SK-N-SH (cell line): ENCODE data around the gene HDAC7. TPM values are rescaled to one million over a fixed set of nuclear protein-coding genes. Genes with fewer than 3 reads are reported as not detected.

ENCODE experiments used
- CTCF ChIA-PET: fragments of 300-600, 350-600 bp; formaldehyde crosslinking; extraction: SDS; loops from one replicate; lab custom pipeline; 2021; lab: Yijun Ruan, JAX
- POLR2A ChIA-PET: fragments of 350-600 bp; sonication (Branson Sonifier 250); formaldehyde crosslinking; extraction: SDS; loops from one replicate; lab custom pipeline; 2020; ENCODE audit warnings: antibody characterized with exemption, inconsistent platforms; lab: Yijun Ruan, JAX
- DNase-seq: peaks from one replicate; pipeline ENCODE4 v3.0.0; 2012
- H2AFZ ChIP-seq: fragments of 200-600 bp; sonication (generic); 2 replicates; pipeline ENCODE4 v1.8.1; 2016; ENCODE audit warnings: antibody characterized with exemption, mild to moderate bottlenecking, low read depth
- H3F3A ChIP-seq: fragments of 200-600 bp; sonication (generic); replicated peaks from 2 replicates; pipeline ENCODE3; 2016; ENCODE audit warnings: antibody characterized with exemption, mild to moderate bottlenecking; ENCODE audit not compliant: insufficient read depth
- H3K27ac ChIP-seq, 2 experiments: fragments of 200-500 bp in 1 of 2; fragments of 200-600 bp in 1 of 2; sonication (Bioruptor generic) in 1 of 2; sonication (generic), shearing (Covaris generic) in 1 of 2; 2 replicates each; pipeline versions ENCODE4 v1.5.1 to v1.6.1; 2014 to 2016; ENCODE audit warnings: low read depth in 2 of 2, inconsistent platforms in 1 of 2, low read length in 1 of 2, mild to moderate bottlenecking in 1 of 2, mixed read lengths in 1 of 2
- H3K27me3 ChIP-seq: fragments of 200-600 bp; sonication (generic), shearing (Covaris generic); 2 replicates; pipeline ENCODE4 v1.6.1; 2016; ENCODE audit warnings: mixed run types; ENCODE audit not compliant: insufficient read depth
- H3K36me3 ChIP-seq, 2 experiments: fragments of 200-500 bp in 1 of 2; fragments of 200-600 bp in 1 of 2; sonication (Bioruptor generic) in 1 of 2; sonication (generic) in 1 of 2; replicated peaks in 1 of 2; 2 replicates each; pipeline versions ENCODE3 to v1.5.1; 2014 to 2016; ENCODE audit warnings: low read length in 1 of 2, mild to moderate bottlenecking in 1 of 2; ENCODE audit not compliant: insufficient read depth in 2 of 2, control insufficient read depth in 1 of 2
- H3K4me1 ChIP-seq, 2 experiments: fragments of 200-500 bp in 1 of 2; fragments of 200-600 bp in 1 of 2; sonication (Bioruptor generic) in 1 of 2; sonication (generic), shearing (Covaris generic) in 1 of 2; 2 replicates each; pipeline versions ENCODE4 v1.5.1 to v1.6.1; 2014 to 2016; ENCODE audit warnings: low read depth in 1 of 2, low read length in 1 of 2, mixed run types in 1 of 2; ENCODE audit not compliant: insufficient read depth in 2 of 2, control insufficient read depth in 1 of 2
- H3K4me2 ChIP-seq: fragments of 200-600 bp; sonication (generic), shearing (Covaris generic); 2 replicates; pipeline ENCODE4 v1.6.1; 2017; ENCODE audit warnings: mixed run types
- H3K4me3 ChIP-seq, 2 experiments: fragments of 200-500 bp in 1 of 2; fragments of 200-600 bp in 1 of 2; sonication (Bioruptor generic) in 1 of 2; sonication (generic), shearing (Covaris generic) in 1 of 2; 2 replicates each; pipeline versions ENCODE4 v1.5.1 to v1.8.1; 2014 to 2016; ENCODE audit warnings: low read depth in 2 of 2, inconsistent platforms in 1 of 2, low read length in 1 of 2, mild to moderate bottlenecking in 1 of 2, mixed read lengths in 1 of 2, moderate library complexity in 1 of 2
- H3K79me2 ChIP-seq: fragments of 200-600 bp; sonication (generic); 2 replicates; pipeline ENCODE4 v1.8.1; 2017; ENCODE audit warnings: mild to moderate bottlenecking; ENCODE audit not compliant: insufficient read depth
- H3K9ac ChIP-seq: fragments of 200-600 bp; sonication (generic); 2 replicates; pipeline ENCODE4 v1.6.1; 2017; ENCODE audit warnings: mixed run types
- H3K9me2 ChIP-seq: fragments of 200-600 bp; sonication (generic); 2 replicates; pipeline ENCODE4 v1.6.1; 2017; ENCODE audit warnings: mixed run types
- H3K9me3 ChIP-seq: fragments of 200-600 bp; sonication (generic); 2 replicates; pipeline ENCODE4 v1.6.1; 2017; ENCODE audit warnings: mixed run types, mild to moderate bottlenecking, moderate library complexity
- H4K20me1 ChIP-seq: fragments of 200-600 bp; sonication (generic); 2 replicates; pipeline ENCODE4 v1.6.1; 2017; ENCODE audit warnings: mild to moderate bottlenecking, mixed run types; ENCODE audit not compliant: insufficient read depth
- CHD2 ChIP-seq: fragments of 150-350 bp; IDR thresholded peaks from 2 replicates; pipeline ENCODE4 v1.6.1; 2018; ENCODE audit warnings: low read length; ENCODE audit not compliant: partially characterized antibody
- CTCF ChIP-seq: fragments of 200-600 bp; sonication (generic); IDR thresholded peaks from 2 replicates; pipeline ENCODE4 v1.6.1; 2017; ENCODE audit warnings: antibody characterized with exemption, mild to moderate bottlenecking, moderate library complexity
- EZH2phosphoT487 ChIP-seq: fragments of 200-600 bp; sonication (generic); IDR thresholded peaks from 2 replicates; pipeline ENCODE4 v1.6.1; 2017; ENCODE audit warnings: low read depth, mixed run types, mild to moderate bottlenecking, antibody characterized with exemption, moderate library complexity, borderline replicate concordance
- FOSL2 ChIP-seq: IDR thresholded peaks from 2 replicates; pipeline ENCODE4 v1.4.0; 2012; ENCODE audit warnings: low read depth, mild to moderate bottlenecking, moderate library complexity, borderline replicate concordance
- FOXJ3 ChIP-seq: sonication (generic); formaldehyde crosslinking; IDR thresholded peaks from 2 replicates; pipeline ENCODE4 v1.5.1; 2020; ENCODE audit warnings: mild to moderate bottlenecking, missing genetic modification reagents
- IRF3 ChIP-seq: fragments of 150-350 bp; IDR thresholded peaks from 2 replicates; pipeline ENCODE4 v1.6.1; 2016; ENCODE audit warnings: mild to moderate bottlenecking, low read depth, low read length
- JUND ChIP-seq: IDR thresholded peaks from 2 replicates; pipeline ENCODE4 v1.4.0; 2012
- MAX ChIP-seq: IDR thresholded peaks from 2 replicates; pipeline ENCODE4 v1.4.0; 2012; ENCODE audit warnings: low read depth
- MEF2A ChIP-seq: IDR thresholded peaks from 2 replicates; pipeline ENCODE4 v1.4.0; 2012; ENCODE audit warnings: low read depth, borderline replicate concordance
- NFIC ChIP-seq: IDR thresholded peaks from 2 replicates; pipeline ENCODE4 v1.4.0; 2012; ENCODE audit warnings: borderline replicate concordance
- PBX3 ChIP-seq: IDR thresholded peaks from 2 replicates; pipeline ENCODE4; 2012
- RFX5 ChIP-seq: IDR thresholded peaks from 2 replicates; pipeline ENCODE4 v1.6.1; 2012; ENCODE audit warnings: mild to moderate bottlenecking, improper control_type of control experiment, low read length
- RXRA ChIP-seq: IDR thresholded peaks from 2 replicates; pipeline ENCODE4 v1.4.0; 2012; ENCODE audit warnings: low read depth, mild to moderate bottlenecking, borderline replicate concordance
- SIN3A ChIP-seq: IDR thresholded peaks from 2 replicates; pipeline ENCODE4 v1.6.1; 2012; ENCODE audit warnings: low read depth, mild to moderate bottlenecking, low read length, moderate library complexity, borderline replicate concordance
- SMC3 ChIP-seq: IDR thresholded peaks from 2 replicates; pipeline ENCODE4 v1.6.1; 2012; ENCODE audit warnings: low read depth, low read length, improper control_type of control experiment
- TAF1 ChIP-seq: IDR thresholded peaks from 2 replicates; pipeline ENCODE4 v1.6.1; 2012; ENCODE audit warnings: low read depth, mild to moderate bottlenecking, low read length, moderate library complexity, borderline replicate concordance
- USF2 ChIP-seq: fragments of 150-350 bp; IDR thresholded peaks from 2 replicates; pipeline ENCODE4 v1.6.1; 2017; ENCODE audit warnings: antibody characterized with exemption, low read length, low read depth, borderline replicate concordance
- ZBTB33 ChIP-seq: IDR thresholded peaks from 2 replicates; pipeline ENCODE4 v1.4.0; 2012; ENCODE audit warnings: low read depth, borderline replicate concordance
- WGBS: methylation state at CpG from one replicate; pipeline ENCODE4 v1.1.6; 2017; ENCODE audit warnings: low lambda C conversion rate; 5-methylcytosine and 5-hydroxymethylcytosine counted together
- polyA plus RNA-seq, 3 experiments: library from polyadenylated mRNA; depleted of rRNA; stranded (reverse); fragments of >200 nt; gene quantifications; 2 replicates each; pipeline ENCODE4 v1.2.3, GENCODE V29; 2012

HDAC7 gene
- polyA plus RNA-seq, 1 of the 3 experiments (the other 2 are of a cell fraction), result 51.0 TPM

GRCh38 chr12:47860279-47860841 is 40.7 kb upstream of the HDAC7 start:
- no peak overlapping the region for H3K27ac ChIP-seq

More at GRCh38 chr12:47860279-47860841, 40.7 kb upstream of the HDAC7 start:
- H3K4me3 ChIP-seq, result no peak overlapping the region
- H4K20me1 ChIP-seq, result no peaks in the 10 kb centered on the region
- no peaks in the 10 kb centered on the region for H3F3A ChIP-seq
- WGBS, result 78% methylated on average over 7 of the region's 7 CpGs
- CTCF ChIA-PET, result interaction anchor here (1.4 kb wide), 1 partner anchor 22 kb away, joined by 8 read pairs; no protein-coding TSS in a partner anchor
- no peak overlapping the region for H3K9ac ChIP-seq
- POLR2A ChIA-PET, result no interaction called here
- H3K36me3 ChIP-seq, result no peaks in the 10 kb centered on the region
- H3K9me3 ChIP-seq, result no peaks in the 10 kb centered on the region
- H2AFZ ChIP-seq, result no peak overlapping the region
- H3K9me2 ChIP-seq, result no peaks in the 10 kb centered on the region
- no peaks in the 10 kb centered on the region for H3K79me2 ChIP-seq
- DNase-seq, result no peak
- H3K27me3 ChIP-seq, result no peaks in the 10 kb centered on the region
- no peak overlapping the region for H3K4me2 ChIP-seq
- no peaks in the 10 kb centered on the region for H3K4me1 ChIP-seq
- TF ChIP-seq EZH2phosphoT487 (no peak), NFIC (no peak), USF2 (no peak), SMC3 (no peak), TAF1 (no peak), MEF2A (no peak), MAX (no peak), RXRA (no peak), CTCF (no peak), FOXJ3 (CRISPR knock-in tag) (no peak), IRF3 (no peak), FOSL2 (no peak), ZBTB33 (no peak), SIN3A (no peak), RFX5 (no peak), JUND (no peak), PBX3 (no peak), CHD2 (no peak)
